PFSK-1 (cell line): Measurements from ENCODE around the gene MAP7D3.

Experiments
- FOXP2 ChIP-seq: optimal IDR thresholded peaks from 2 replicates; pipeline ENCODE3; 2011; ENCODE audit warnings: borderline replicate concordance, control low read depth, inconsistent platforms; ENCODE audit not compliant: insufficient read depth; ENCODE audit errors: extremely low read length, extremely low read depth
- POLR2AphosphoS5 ChIP-seq: IDR thresholded peaks from 2 replicates; pipeline ENCODE4 v1.6.1; 2012; ENCODE audit warnings: low read depth, mild to moderate bottlenecking, control low read depth, low read length, moderate library complexity
- REST ChIP-seq, 2 experiments: IDR thresholded peaks; 2 replicates each; pipeline versions ENCODE4 v1.6.1 to v1.8.0; 2011 to 2012; ENCODE audit warnings: low read depth in 2 of 2, low read length in 2 of 2, control low read depth in 1 of 2, inconsistent platforms in 1 of 2, mild to moderate bottlenecking in 1 of 2, moderate library complexity in 1 of 2; ENCODE audit not compliant: insufficient read depth in 1 of 2
- SIN3A ChIP-seq: IDR thresholded peaks from 2 replicates; pipeline ENCODE4 v1.6.1; 2012; ENCODE audit warnings: mild to moderate bottlenecking, low read length, moderate library complexity, borderline replicate concordance; ENCODE audit not compliant: insufficient read depth
- TAF1 ChIP-seq: IDR thresholded peaks from 2 replicates; pipeline ENCODE4 v1.6.1; 2012; ENCODE audit warnings: low read length, control low read depth, borderline replicate concordance; ENCODE audit not compliant: insufficient read depth

Gene MAP7D3

GRCh38 chrX:136268051-136269048, 17.1 kb upstream of the MAP7D3 start:
- TF ChIP-seq FOXP2: no peak

GRCh38 chrX:136266828-136267227, 15.6 kb upstream of the MAP7D3 start:
- TF ChIP-seq POLR2AphosphoS5 (no peak), SIN3A (no peak), REST (IDR thresholded peaks at IDR 0.05; ENCODE audit: insufficient read depth in 1 of 2, low read depth in 2 of 2, low read length in 2 of 2) (no peak), TAF1 (no peak), FOXP2 (no peak)

DNA sequence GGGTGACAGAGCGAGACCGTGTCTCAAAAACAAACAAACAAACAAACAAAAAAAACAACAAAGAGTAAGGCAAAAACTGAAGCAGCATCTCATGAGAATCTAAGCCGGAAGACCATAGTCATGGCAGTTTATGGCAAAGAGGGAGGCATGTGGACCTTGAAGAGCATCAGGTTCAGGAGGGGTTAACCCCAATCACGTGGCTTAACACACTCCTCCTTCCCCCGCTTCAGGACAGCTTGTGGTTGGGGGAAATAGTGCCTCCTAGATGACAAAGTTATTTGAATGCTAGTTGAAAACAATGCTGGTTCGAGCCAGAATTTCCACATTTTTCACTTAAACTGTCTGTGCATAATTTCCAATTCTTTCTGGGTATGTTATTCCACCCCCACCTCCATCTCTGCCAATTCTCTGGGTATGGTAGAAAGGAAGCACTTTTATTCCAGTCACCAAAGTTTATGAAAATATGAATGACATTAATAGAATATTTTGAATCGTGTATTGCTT, 11.7 kb upstream of the MAP7D3 start:
- no peak for TF ChIP-seq POLR2AphosphoS5
- no peak for TF ChIP-seq FOXP2
- TF ChIP-seq TAF1: no peak
- no peak for TF ChIP-seq SIN3A
- TF ChIP-seq REST (IDR thresholded peaks at IDR 0.05; ENCODE audit: insufficient read depth in 1 of 2, low read depth in 2 of 2, low read length in 2 of 2): no peak

DNA sequence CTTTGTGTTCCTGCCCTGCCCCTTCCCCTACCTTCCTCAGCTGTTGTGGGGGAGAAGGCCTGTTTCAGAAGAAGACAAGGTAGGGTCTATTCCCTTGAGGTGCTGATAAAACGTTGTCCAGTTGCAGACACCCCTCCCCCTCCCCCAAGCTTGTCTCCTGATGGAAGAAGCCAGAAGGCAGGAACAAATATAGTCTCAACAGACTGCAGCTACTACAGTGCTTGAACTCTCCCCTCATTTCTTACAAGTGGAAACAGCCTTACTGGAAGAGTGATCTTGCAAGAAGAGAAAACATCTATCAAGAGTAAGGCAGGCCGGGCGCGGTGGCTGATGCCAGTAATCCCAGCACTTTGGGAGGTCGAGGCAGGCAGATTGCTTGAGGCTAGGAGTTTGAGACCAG, 11.0 kb upstream of the MAP7D3 start:
- TF ChIP-seq POLR2AphosphoS5 (no peak), SIN3A (no peak), FOXP2 (no peak), TAF1 (no peak)

- no peak for TF ChIP-seq SIN3A
- no peak for TF ChIP-seq FOXP2
- no peak for TF ChIP-seq REST (IDR thresholded peaks at IDR 0.05; ENCODE audit: insufficient read depth in 1 of 2, low read depth in 2 of 2, low read length in 2 of 2)
- TF ChIP-seq POLR2AphosphoS5: no peak
- TF ChIP-seq TAF1: no peak
These were observed 10.1 kb upstream of the MAP7D3 start for GRCh38 chrX:136261321-136261720.

GRCh38 chrX:136260776-136261175, 9.6 kb upstream of the MAP7D3 start:
- TF ChIP-seq TAF1 (no peak), SIN3A (no peak), REST (IDR thresholded peaks at IDR 0.05; ENCODE audit: insufficient read depth in 1 of 2, low read depth in 2 of 2, low read length in 2 of 2) (no peak), FOXP2 (no peak), POLR2AphosphoS5 (no peak)
